Effector CD8-positive, alpha-beta T cell (primary cell): ENCODE results near the gene THEMIS.
"Not testable (repeated sequence)": the region's sequence is repeated elsewhere in the genome, so short reads cannot be mapped to it uniquely, and the experiment has no call there.

ENCODE experiments used
- DNase-seq: peaks from one replicate; lab custom pipeline; 2025; lab: John Stamatoyannopoulos, UW

Gene THEMIS

GRCh38 chr6:127914240-127914639 lies 13.4 kb upstream of the THEMIS start:
- no peak for DNase-seq

- no peak for DNase-seq
Observed at GRCh38 chr6:127912914-127913313, 12.1 kb upstream of the THEMIS start.

GRCh38 chr6:127907960-127908640 lies 7.2 kb upstream of the THEMIS start:
- DNase-seq = no peak

- no peak for DNase-seq
Observed at GRCh38 chr6:127904160-127904559, 3.3 kb upstream of the THEMIS start.

- no peak for DNase-seq
Observed at GRCh38 chr6:127902933-127903332, 2.1 kb upstream of the THEMIS start.

GRCh38 chr6:127897484-127897883 lies 3.4 kb downstream of the THEMIS start:
- DNase-seq = no peak

- no peak for DNase-seq
Observed at GRCh38 chr6:127894051-127894450, 6.8 kb downstream of the THEMIS start.

GRCh38 chr6:127893541-127893940 lies 7.3 kb downstream of the THEMIS start:
- no peak for DNase-seq

- no peak for DNase-seq
Observed at GRCh38 chr6:127891731-127892326, 9.0 kb downstream of the THEMIS start.

- DNase-seq = no peak
Observed at GRCh38 chr6:127886603-127887002, 14.3 kb downstream of the THEMIS start.

- no peak for DNase-seq
Observed at GRCh38 chr6:127884134-127884533, 16.7 kb downstream of the THEMIS start.

- DNase-seq = not testable (repeated sequence)
Observed at GRCh38 chr6:127881949-127882348, 18.9 kb downstream of the THEMIS start.

- no peak for DNase-seq
Observed at GRCh38 chr6:127880429-127880828, 20.4 kb downstream of the THEMIS start.

GRCh38 chr6:127879685-127880084 lies 21.2 kb downstream of the THEMIS start:
- no peak for DNase-seq

GRCh38 chr6:127878115-127878514 lies 22.7 kb downstream of the THEMIS start:
- no peak for DNase-seq

GRCh38 chr6:127877231-127877630 lies 23.6 kb downstream of the THEMIS start:
- DNase-seq = no peak

GRCh38 chr6:127869772-127870404 lies 31.0 kb downstream of the THEMIS start:
- DNase-seq = no peak

GRCh38 chr6:127869183-127869582 lies 31.7 kb downstream of the THEMIS start:
- DNase-seq = no peak

- DNase-seq = no peak
Observed at GRCh38 chr6:127868338-127868737, 32.5 kb downstream of the THEMIS start.

- no peak for DNase-seq
Observed at GRCh38 chr6:127866766-127867165, 34.1 kb downstream of the THEMIS start.

- no peak for DNase-seq
Observed at GRCh38 chr6:127865108-127865507, 35.8 kb downstream of the THEMIS start.

GRCh38 chr6:127864701-127865100 lies 36.2 kb downstream of the THEMIS start:
- DNase-seq = no peak

- DNase-seq = no peak
Observed at GRCh38 chr6:127860723-127861122, 40.1 kb downstream of the THEMIS start.
